HG03565 (cell line): ENCODE results near the gene EREG.

Experiments used
- ATAC-seq: cut with Tn5 transposase; IDR thresholded peaks from one replicate; pipeline ENCODE4 v1.9.1; 2021; ENCODE audit warnings: mild to moderate bottlenecking, moderate library complexity; ENCODE audit not compliant: unreplicated experiment

The EREG gene

GRCh38 chr4:74423104-74423503, 58.2 kb downstream of the EREG start:
- no peak for ATAC-seq

- ATAC-seq: no peak
Measured at GRCh38 chr4:74424111-74424510, 59.2 kb downstream of the EREG start.

DNA sequence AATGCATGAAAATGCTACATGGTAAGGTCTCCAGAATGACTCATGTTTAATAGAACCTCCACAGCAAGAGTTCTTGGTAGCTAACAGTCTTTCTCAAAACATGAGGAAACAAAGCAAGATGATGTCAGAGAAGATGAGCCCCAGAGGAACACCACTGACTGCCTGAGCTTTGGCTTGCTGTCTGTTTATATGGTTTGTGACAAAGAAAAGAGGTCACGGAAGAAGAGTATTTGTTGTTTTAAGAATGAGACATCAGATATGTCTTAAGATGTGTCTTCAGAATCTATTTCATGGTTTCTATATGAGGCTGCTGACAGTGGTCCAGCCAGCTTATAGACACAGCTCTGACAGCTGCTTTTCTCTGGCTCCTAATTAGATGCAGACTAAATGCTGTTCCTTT, 61.2 kb downstream of the EREG start:
- ATAC-seq: no peak

- no peak for ATAC-seq
Measured at GRCh38 chr4:74428276-74428675, 63.3 kb downstream of the EREG start.

DNA sequence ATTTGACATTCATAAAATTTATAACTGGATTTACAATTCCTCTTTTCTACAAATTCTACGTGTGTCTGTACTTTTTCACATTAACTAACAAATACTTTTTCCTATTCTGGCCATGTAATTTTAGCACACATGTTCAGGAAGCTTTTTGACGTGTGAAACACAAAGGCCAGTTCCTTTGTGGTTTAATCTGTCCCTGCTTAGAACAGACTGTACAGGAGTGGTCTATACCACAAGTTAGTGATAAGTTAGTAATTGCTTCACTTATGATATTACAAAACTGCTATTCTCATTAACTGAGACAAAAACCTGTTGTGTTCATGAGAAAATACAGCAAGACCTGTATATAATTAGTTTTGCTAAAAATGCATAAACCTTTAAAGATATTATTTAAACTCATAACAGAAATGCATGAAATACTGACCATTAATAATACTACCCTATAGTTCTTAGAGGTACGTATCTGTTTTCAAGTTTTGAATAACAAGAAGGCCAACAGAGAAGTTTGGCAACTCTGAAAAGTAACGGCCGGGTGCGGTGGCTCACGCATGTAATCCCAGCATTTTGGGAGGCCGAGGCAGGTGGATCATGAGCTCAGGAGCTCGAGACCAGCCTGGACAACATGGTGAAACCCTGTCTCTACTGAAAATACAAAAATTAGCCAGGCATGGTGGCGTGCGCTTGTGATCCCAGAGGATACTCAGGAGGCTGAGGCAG, 66.3 kb downstream of the EREG start:
- ATAC-seq: no peak

GRCh38 chr4:74433043-74433442, 68.1 kb downstream of the EREG start:
- ATAC-seq: no peak

DNA sequence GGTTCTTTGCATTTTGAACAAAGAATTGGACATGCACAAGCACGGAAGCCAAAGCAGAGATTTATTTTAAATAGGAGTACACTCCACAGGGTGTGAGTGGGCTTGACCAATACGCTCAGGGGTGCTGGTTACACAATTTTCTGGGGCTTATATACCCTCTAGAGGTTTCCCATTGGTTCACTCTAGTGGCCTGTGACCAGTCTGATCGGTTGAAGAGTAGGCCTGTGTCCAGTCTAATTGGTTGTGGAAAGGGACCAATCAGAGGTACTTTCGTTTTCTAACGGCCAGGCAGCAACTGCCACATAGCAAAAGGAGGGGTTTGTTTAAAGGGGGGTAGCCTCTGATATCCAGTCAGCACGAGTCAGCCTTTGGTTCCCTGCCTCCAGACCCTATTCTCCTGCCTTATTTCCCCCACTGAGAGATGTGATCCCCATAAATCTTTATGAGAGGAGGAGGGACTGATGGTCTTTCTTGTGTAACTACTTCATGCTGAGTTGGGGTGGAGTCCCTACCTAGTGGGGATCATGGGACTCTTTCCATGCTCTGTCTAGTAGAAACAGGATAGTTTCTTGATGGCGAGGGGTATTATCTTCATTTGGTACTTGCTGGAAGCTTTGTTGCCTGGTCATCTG, 68.7 kb downstream of the EREG start:
- ATAC-seq: no peak

DNA sequence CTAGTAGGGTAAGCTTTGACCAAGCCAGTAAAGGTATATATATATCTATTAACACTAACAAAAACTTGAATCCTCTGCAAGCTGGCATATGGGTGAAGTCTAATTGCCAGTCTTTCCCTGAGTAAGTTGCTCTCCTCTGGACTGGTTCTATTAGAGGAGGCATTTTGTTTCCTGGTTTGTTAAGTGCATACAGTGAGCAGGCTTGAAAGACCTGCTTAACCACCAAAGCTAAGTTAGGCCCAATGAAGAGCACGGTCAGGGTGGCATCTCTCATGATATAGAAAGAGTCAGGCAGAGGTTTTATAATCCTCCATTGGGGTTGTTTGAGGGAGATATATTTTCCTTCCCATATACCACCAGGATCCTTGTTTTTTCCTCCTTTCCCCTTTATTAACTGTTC, 70.4 kb downstream of the EREG start:
- no peak for ATAC-seq

DNA sequence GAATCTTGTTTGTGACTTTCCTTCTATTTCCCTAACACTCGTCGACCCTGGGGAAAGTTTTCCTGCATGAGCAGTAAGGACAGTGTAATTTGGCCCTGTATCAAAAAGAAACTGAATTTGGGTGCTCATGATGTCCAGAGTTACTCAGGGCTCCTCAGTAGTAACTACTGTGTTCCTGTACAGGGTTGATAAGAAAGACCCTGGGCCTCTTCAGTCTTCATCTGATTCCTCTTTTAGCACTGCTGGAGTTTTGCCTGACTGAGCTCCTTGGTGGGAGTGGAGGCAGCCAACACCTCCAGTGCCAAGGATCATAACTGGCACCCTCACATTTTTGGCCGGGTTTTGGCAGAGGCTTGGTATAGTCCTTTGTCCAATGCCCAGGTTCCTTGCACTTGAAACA, 72.9 kb downstream of the EREG start:
- ATAC-seq: no peak
